CD4-positive, alpha-beta T cell (primary cell): ENCODE measurements around the gene ST6GALNAC2. TPM values are rescaled to one million over a fixed set of nuclear protein-coding genes. Genes with fewer than 3 reads are reported as not detected.
A peak's percentile ranks its signal among the peaks of the same experiment; 100 is the strongest.

Experiments used
- ATAC-seq: fragments of 200-7000 bp; cut with Tn5 transposase; one replicate; pipeline ENCODE4 v1.10.0; 2022; ENCODE audit warnings: mild to moderate bottlenecking; ENCODE audit not compliant: poor library complexity
- CTCF ChIA-PET: fragments of 350-600 bp; sonication (Branson Sonifier 250); formaldehyde crosslinking; loops from one replicate; lab custom pipeline; 2021; ENCODE audit warnings: antibody characterized with exemption, inconsistent platforms; lab: Charles Lee
- POLR2A ChIA-PET: fragments of 350-600 bp; sonication (Branson Sonifier 250); formaldehyde crosslinking; loops from one replicate; lab custom pipeline; 2021; ENCODE audit warnings: antibody characterized with exemption, inconsistent platforms; lab: Charles Lee
- DNase-seq, 14 experiments: peaks; one replicate each; pipeline ENCODE4 v3.0.0-alpha.2; 2013 to 2020; ENCODE audit warnings: mixed read lengths in 2 of 14
- H3K27ac ChIP-seq, 2 donors: one replicate each; pipeline versions ENCODE4 v1.5.1 to v1.7.0; 2013; ENCODE audit warnings: low read length in 2 of 2, low read depth in 1 of 2, mild to moderate bottlenecking in 1 of 2
- H3K27me3 ChIP-seq, 2 experiments: 1 replicate in 1 of 2; 2 replicates in 1 of 2; pipeline versions ENCODE4 v1.6.1 to v1.7.0; 2013; ENCODE audit warnings: low read length in 2 of 2, control low read depth in 1 of 2, mild to moderate bottlenecking in 1 of 2, moderate library complexity in 1 of 2; ENCODE audit not compliant: insufficient read depth in 2 of 2, control insufficient read depth in 1 of 2
- H3K36me3 ChIP-seq: one replicate; pipeline ENCODE4 v1.6.1; 2013; ENCODE audit warnings: low read length, control low read depth; ENCODE audit not compliant: insufficient read depth
- H3K4me1 ChIP-seq: one replicate; pipeline ENCODE4 v1.6.1; 2013; ENCODE audit warnings: low read length, control low read depth; ENCODE audit not compliant: insufficient read depth
- H3K4me3 ChIP-seq: one replicate; pipeline ENCODE4 v1.5.1; 2013; ENCODE audit warnings: mild to moderate bottlenecking, low read length, moderate library complexity
- H3K9me3 ChIP-seq, 2 experiments: 1 replicate in 1 of 2; 2 replicates in 1 of 2; pipeline versions ENCODE4 v1.6.1 to v1.7.0; 2013; ENCODE audit warnings: low read length in 2 of 2, mild to moderate bottlenecking in 2 of 2, control low read depth in 1 of 2, moderate library complexity in 1 of 2; ENCODE audit not compliant: control insufficient read depth in 1 of 2, insufficient read depth in 1 of 2
- H3K27ac Mint-ChIP-seq: one replicate; pipeline ENCODE4 v1.8.0; 2020; ENCODE audit warnings: mixed read lengths
- H3K27me3 Mint-ChIP-seq: one replicate; pipeline ENCODE4 v1.8.0; 2021; ENCODE audit warnings: mixed read lengths
- H3K36me3 Mint-ChIP-seq: one replicate; pipeline ENCODE4 v1.8.0; 2021; ENCODE audit warnings: low read depth, mixed read lengths
- H3K4me1 Mint-ChIP-seq: one replicate; pipeline ENCODE4 v1.8.0; 2021; ENCODE audit warnings: low read depth, mixed read lengths
- H3K4me3 Mint-ChIP-seq: one replicate; pipeline ENCODE4 v1.8.0; 2020; ENCODE audit warnings: mild to moderate bottlenecking, mixed read lengths
- H3K9me3 Mint-ChIP-seq: one replicate; pipeline ENCODE4 v1.8.0; 2020; ENCODE audit warnings: mixed read lengths
- intact Hi-C, 2 experiments: fragments of 100-400 bp; cut with DNase I in 1 of 2; cut with micrococcal nuclease in 1 of 2; formaldehyde crosslinking; loops; one replicate each; pipeline versions ENCODE4 v1.15.1 to v1.9.0; 2023 to 2025; cut with DNase I, micrococcal nuclease
- total RNA-seq, 174 experiments: library from RNA in 2 of 174; stranded (reverse) in 2 of 174; gene quantifications; one replicate each; pipeline ENCODE4 v1.2.3 and lab custom pipeline; 2021 to 2026
- TF ChIP-seq, protein P1 (sequence below): fragments of 200-600 bp; IDR thresholded peaks from one replicate; pipeline ENCODE4 v1.8.0; 2022; ENCODE audit warnings: antibody characterized with exemption, mild to moderate bottlenecking

The ST6GALNAC2 gene
- total RNA-seq, 2 experiments from 2014 or later = 0.49 to 1.2 TPM

DNA sequence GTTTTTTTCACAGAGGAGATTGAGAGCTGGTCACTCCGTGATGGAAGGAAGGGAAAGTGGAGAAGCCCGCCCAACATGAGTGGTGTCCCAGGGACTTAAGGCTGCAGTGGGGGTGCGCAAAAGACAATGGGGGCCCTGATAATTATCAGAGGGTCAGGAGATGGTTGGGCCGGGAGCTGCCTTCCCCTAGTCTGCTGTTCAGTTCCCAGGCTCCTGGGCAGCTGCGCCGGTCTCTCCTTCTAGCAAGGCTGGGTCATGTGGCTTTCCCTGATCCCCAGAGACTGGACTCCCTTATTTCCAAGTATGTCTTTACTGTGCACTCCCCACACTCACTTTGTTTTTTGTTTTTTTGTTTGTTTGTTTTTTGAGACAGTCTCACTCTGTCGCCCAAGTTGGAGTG is 64.4 kb downstream of the ST6GALNAC2 start:
- intact Hi-C loops = no loop called here
- H3K4me3 Mint-ChIP-seq = no peak overlapping the region
- H3K27ac ChIP-seq = no peak overlapping the region
- H3K36me3 Mint-ChIP-seq = no peaks in the 10 kb centered on the region
- POLR2A ChIA-PET = no interaction called here
- ATAC-seq (no peak), DNase-seq (no peak)
- H3K4me1 Mint-ChIP-seq = peaks cover 24% of the 10 kb centered on the region
- no peaks in the 10 kb centered on the region for H3K27me3 ChIP-seq
- no peaks in the 10 kb centered on the region for H3K27me3 Mint-ChIP-seq
- CTCF ChIA-PET = interaction anchor here (2.8 to 3.6 kb wide), 2 partner anchors 102 to 160 kb away, joined by 20 to 60 read pairs; no protein-coding TSS in a partner anchor
- H3K27ac Mint-ChIP-seq = no peak overlapping the region
- no peaks in the 10 kb centered on the region for H3K9me3 Mint-ChIP-seq
- TF ChIP-seq, protein P1, sequence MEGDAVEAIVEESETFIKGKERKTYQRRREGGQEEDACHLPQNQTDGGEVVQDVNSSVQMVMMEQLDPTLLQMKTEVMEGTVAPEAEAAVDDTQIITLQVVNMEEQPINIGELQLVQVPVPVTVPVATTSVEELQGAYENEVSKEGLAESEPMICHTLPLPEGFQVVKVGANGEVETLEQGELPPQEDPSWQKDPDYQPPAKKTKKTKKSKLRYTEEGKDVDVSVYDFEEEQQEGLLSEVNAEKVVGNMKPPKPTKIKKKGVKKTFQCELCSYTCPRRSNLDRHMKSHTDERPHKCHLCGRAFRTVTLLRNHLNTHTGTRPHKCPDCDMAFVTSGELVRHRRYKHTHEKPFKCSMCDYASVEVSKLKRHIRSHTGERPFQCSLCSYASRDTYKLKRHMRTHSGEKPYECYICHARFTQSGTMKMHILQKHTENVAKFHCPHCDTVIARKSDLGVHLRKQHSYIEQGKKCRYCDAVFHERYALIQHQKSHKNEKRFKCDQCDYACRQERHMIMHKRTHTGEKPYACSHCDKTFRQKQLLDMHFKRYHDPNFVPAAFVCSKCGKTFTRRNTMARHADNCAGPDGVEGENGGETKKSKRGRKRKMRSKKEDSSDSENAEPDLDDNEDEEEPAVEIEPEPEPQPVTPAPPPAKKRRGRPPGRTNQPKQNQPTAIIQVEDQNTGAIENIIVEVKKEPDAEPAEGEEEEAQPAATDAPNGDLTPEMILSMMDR = no peak
- H3K36me3 ChIP-seq = no peaks in the 10 kb centered on the region
- H3K4me1 ChIP-seq = peaks cover 42% of the 10 kb centered on the region
- H3K9me3 ChIP-seq = no peaks in the 10 kb centered on the region
- no peak overlapping the region for H3K4me3 ChIP-seq

DNA sequence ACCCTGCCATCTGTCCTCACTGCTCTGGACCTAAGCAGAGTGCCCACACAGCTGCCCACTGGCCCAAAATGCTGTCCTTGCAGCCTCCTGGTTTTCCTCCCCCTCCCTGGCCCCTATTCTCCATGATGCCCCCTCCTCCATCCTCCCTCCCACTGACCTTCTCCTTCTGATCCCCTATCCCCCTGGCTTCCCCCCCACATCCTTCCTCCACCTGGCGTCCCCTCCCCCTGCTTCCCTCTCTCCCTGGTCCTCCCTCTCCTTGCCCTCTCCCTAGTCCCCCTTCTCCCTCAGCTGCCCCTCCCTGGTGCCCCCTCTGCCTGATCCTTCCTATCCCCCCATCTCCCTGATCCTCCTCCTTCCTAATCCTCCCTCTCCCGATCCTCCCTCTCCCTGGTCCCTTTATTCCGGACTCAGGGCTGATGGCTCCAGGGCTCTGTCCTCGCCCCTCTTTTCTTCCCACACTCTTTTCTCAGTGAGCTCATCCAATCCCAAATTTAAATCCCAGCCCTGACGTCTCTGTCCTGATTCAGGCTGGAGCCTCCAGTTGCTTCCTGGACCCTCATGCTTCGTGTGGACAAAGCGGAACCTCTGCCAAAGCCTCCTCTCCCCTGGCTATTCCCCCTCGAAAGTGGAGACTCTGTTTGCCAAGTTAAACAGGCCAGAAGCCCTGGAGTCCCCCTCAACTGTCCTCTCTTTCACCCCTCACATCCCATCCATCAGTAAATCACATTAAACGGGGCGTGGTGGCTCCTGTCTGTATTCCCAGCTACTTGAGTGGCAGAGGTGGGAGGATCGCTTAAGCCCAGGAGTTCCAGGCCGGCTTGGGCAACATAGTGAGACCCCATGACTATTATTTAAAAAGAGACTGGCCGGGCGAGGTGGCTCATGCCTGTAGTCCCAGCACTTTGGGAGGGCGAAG is 66.4 kb downstream of the ST6GALNAC2 start:
- H3K4me1 Mint-ChIP-seq = peaks cover 36% of the 10 kb centered on the region
- H3K36me3 Mint-ChIP-seq = no peaks in the 10 kb centered on the region
- Histone ChIP-seq H3K4me1 (peaks cover 61% of the 10 kb centered on the region), H3K9me3 (no peaks in the 10 kb centered on the region), H3K36me3 (no peaks in the 10 kb centered on the region), H3K27me3 (no peaks in the 10 kb centered on the region), H3K4me3 (no peak overlapping the region), H3K27ac (no peak overlapping the region)
- ATAC-seq (no peak), DNase-seq (no peak)
- no peak overlapping the region for H3K4me3 Mint-ChIP-seq
- no peaks in the 10 kb centered on the region for H3K27me3 Mint-ChIP-seq
- intact Hi-C loops = loop anchor here in 1 of 2 experiments (5.0 kb wide), 1 partner anchor 38 kb away; no protein-coding TSS in a partner anchor
- CTCF ChIA-PET = interaction anchor here (0.7 to 1.6 kb wide), 2 partner anchors 105 to 756 kb away, joined by 3 to 5 read pairs; no protein-coding TSS in a partner anchor
- peak overlapping the region; percentile 39 for H3K27ac Mint-ChIP-seq
- TF ChIP-seq, protein P1 = no peak
- POLR2A ChIA-PET = no interaction called here
- H3K9me3 Mint-ChIP-seq = no peaks in the 10 kb centered on the region

DNA sequence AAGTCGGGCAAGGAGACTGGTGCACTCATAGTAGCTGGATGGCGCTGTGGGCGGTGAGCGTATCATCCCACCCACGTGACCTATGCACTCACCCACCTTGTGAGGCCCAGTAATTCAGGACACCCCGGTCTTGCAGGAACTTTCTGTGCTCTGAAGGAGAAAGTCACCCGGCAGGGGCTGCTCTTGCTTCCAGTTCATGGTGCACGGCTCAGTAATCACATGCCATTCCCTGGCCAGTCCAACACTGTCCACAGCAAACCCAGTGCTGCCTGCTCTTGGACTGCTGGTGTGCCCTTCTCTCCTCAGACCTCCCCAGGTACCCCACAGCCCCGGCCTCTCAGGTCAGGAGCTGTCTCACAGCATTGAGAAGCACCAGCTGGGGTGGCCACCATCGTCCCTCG is 68.0 kb downstream of the ST6GALNAC2 start:
- Mint-ChIP-seq H3K27ac (peak overlapping the region; percentile 82), H3K27me3 (no peaks in the 10 kb centered on the region), H3K9me3 (no peaks in the 10 kb centered on the region), H3K4me3 (no peak overlapping the region), H3K36me3 (no peaks in the 10 kb centered on the region), H3K4me1 (peaks cover 37% of the 10 kb centered on the region)
- ATAC-seq (no peak), DNase-seq (peak in 1 of 14 experiments; percentile 47)
- ChIA-PET POLR2A (interaction anchor here (0.6 kb wide), 1 partner anchor 42 kb away, joined by 3 read pairs; no protein-coding TSS in a partner anchor), CTCF (interaction anchor here (1.6 kb wide), 1 partner anchor 106 kb away, joined by 5 read pairs; no protein-coding TSS in a partner anchor)
- Histone ChIP-seq H3K27me3 (no peaks in the 10 kb centered on the region), H3K36me3 (no peaks in the 10 kb centered on the region), H3K9me3 (no peaks in the 10 kb centered on the region), H3K4me1 (peaks cover 67% of the 10 kb centered on the region), H3K27ac (peak overlapping the region in 1 of 2 donors; percentile 44), H3K4me3 (no peak overlapping the region)
- TF ChIP-seq, protein P1 = no peak
- intact Hi-C loops = loop anchor here in 1 of 2 experiments (5.0 kb wide), 1 partner anchor 40 kb away; no protein-coding TSS in a partner anchor

Other genes starting within 250 kb of the ST6GALNAC2 start
- 10 to 100 TPM; 10.8 to 12.1 TPM for gene PRPSAP1, start 231.9 kb downstream of the ST6GALNAC2 start, total RNA-seq
- 1 to 10 TPM in 1 of 2 experiments, under 1 TPM in 1; 0.45 to 1.1 TPM for gene SPHK1, start 201.3 kb downstream of the ST6GALNAC2 start, total RNA-seq
- 10 to 100 TPM; 22.7 to 25.1 TPM for gene UBE2O, start 132.7 kb downstream of the ST6GALNAC2 start, total RNA-seq
- under 1 TPM in 1 of 2 experiments, not detected in 1; 0.14 TPM for gene AANAT, start 118.3 kb downstream of the ST6GALNAC2 start, total RNA-seq
- gene RHBDF2, start 84.4 kb downstream of the ST6GALNAC2 start, total RNA-seq = 10 to 100 TPM; 22.6 to 24.9 TPM
- gene CYGB, start 48.2 kb downstream of the ST6GALNAC2 start, total RNA-seq = not detected
- not detected for gene PRCD, start 45.8 kb downstream of the ST6GALNAC2 start, total RNA-seq
- 1 to 10 TPM; 1.8 to 2.5 TPM for gene ST6GALNAC1, start 57.9 kb upstream of the ST6GALNAC2 start, total RNA-seq
- gene MXRA7, start 125.1 kb upstream of the ST6GALNAC2 start, total RNA-seq = 10 to 100 TPM; 11.4 to 12.1 TPM
- gene JMJD6, start 140.7 kb upstream of the ST6GALNAC2 start, total RNA-seq = 100 to 1,000 TPM; 133 to 134 TPM
- 10 to 100 TPM; 35.4 to 37.8 TPM for gene METTL23, start 141.0 kb upstream of the ST6GALNAC2 start, total RNA-seq
- gene SRSF2, start 151.5 kb upstream of the ST6GALNAC2 start, total RNA-seq = 100 to 1,000 TPM; 448 to 460 TPM
- gene MFSD11, start 152.3 kb upstream of the ST6GALNAC2 start, total RNA-seq = 10 to 100 TPM; 25.5 to 29.4 TPM